Measurements from ENCODE around the gene ADAMTS6.

GRCh38 chr5:65382582-65382981 lies 99.1 kb downstream of the ADAMTS6 start:
- TF ChIP-seq REST (IDR thresholded peaks at IDR 0.05; ENCODE audit: low read depth): no peak
- TF ChIP-seq EGR1 (IDR thresholded peaks at IDR 0.05): no peak
- TF ChIP-seq USF1 (IDR thresholded peaks at IDR 0.05): no peak
- no peak for TF ChIP-seq EP300 (IDR thresholded peaks at IDR 0.05; ENCODE audit: borderline replicate concordance)
- no peak for TF ChIP-seq CEBPB (IDR thresholded peaks at IDR 0.05)
- peak; percentile 16; the same call in 1 of the 2 replicates for TF ChIP-seq RAD21 (IDR thresholded peaks at IDR 0.05; ENCODE audit: low read depth)
- no peak for TF ChIP-seq TAF1 (IDR thresholded peaks at IDR 0.05; ENCODE audit: low read depth)
- TF ChIP-seq TEAD4 (IDR thresholded peaks at IDR 0.05): no peak
- no peak for TF ChIP-seq NFIC (IDR thresholded peaks at IDR 0.05)

Measured in Ishikawa (cell line).